ENCODE measurements around the gene FOXE3. TPM values are rescaled to one million over a fixed set of nuclear protein-coding genes. Genes with fewer than 3 reads are reported as not detected.

FOXE3 gene
- total RNA-seq, 1 experiment from 2014 or later: not detected

- TF ChIP-seq IRF2 (CRISPR knock-in tag; IDR thresholded peaks at IDR 0.05; ENCODE audit: borderline replicate concordance, low read depth) (no peak), HMGXB4 (CRISPR knock-in tag; IDR thresholded peaks at IDR 0.05) (no peak), NFYB (CRISPR knock-in tag; conservative IDR thresholded peaks at IDR 0.05; ENCODE audit: low read depth) (no peak), EMX1 (CRISPR knock-in tag; IDR thresholded peaks at IDR 0.05) (no peak), ETV6 (CRISPR knock-in tag; IDR thresholded peaks at IDR 0.05) (no peak), ZNF232 (CRISPR knock-in tag; IDR thresholded peaks at IDR 0.05) (no peak), CBFB (CRISPR knock-in tag; IDR thresholded peaks at IDR 0.05; ENCODE audit: low read depth) (no peak), ATF3 (CRISPR knock-in tag; conservative IDR thresholded peaks at IDR 0.05) (no peak), ZNF263 (CRISPR knock-in tag; IDR thresholded peaks at IDR 0.05; ENCODE audit: low read depth) (no peak), NR1H2 (CRISPR knock-in tag; IDR thresholded peaks at IDR 0.05) (no peak), RELA (CRISPR knock-in tag; IDR thresholded peaks at IDR 0.05; ENCODE audit: borderline replicate concordance) (no peak), JUN (CRISPR knock-in tag; IDR thresholded peaks at IDR 0.05) (no peak), MYBL2 (CRISPR knock-in tag; IDR thresholded peaks at IDR 0.05) (no peak)
- TF ChIP-seq, protein P1, sequence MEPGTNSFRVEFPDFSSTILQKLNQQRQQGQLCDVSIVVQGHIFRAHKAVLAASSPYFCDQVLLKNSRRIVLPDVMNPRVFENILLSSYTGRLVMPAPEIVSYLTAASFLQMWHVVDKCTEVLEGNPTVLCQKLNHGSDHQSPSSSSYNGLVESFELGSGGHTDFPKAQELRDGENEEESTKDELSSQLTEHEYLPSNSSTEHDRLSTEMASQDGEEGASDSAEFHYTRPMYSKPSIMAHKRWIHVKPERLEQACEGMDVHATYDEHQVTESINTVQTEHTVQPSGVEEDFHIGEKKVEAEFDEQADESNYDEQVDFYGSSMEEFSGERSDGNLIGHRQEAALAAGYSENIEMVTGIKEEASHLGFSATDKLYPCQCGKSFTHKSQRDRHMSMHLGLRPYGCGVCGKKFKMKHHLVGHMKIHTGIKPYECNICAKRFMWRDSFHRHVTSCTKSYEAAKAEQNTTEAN (CRISPR knock-in tag; IDR thresholded peaks at IDR 0.05): no peak
- TF ChIP-seq, protein P2, sequence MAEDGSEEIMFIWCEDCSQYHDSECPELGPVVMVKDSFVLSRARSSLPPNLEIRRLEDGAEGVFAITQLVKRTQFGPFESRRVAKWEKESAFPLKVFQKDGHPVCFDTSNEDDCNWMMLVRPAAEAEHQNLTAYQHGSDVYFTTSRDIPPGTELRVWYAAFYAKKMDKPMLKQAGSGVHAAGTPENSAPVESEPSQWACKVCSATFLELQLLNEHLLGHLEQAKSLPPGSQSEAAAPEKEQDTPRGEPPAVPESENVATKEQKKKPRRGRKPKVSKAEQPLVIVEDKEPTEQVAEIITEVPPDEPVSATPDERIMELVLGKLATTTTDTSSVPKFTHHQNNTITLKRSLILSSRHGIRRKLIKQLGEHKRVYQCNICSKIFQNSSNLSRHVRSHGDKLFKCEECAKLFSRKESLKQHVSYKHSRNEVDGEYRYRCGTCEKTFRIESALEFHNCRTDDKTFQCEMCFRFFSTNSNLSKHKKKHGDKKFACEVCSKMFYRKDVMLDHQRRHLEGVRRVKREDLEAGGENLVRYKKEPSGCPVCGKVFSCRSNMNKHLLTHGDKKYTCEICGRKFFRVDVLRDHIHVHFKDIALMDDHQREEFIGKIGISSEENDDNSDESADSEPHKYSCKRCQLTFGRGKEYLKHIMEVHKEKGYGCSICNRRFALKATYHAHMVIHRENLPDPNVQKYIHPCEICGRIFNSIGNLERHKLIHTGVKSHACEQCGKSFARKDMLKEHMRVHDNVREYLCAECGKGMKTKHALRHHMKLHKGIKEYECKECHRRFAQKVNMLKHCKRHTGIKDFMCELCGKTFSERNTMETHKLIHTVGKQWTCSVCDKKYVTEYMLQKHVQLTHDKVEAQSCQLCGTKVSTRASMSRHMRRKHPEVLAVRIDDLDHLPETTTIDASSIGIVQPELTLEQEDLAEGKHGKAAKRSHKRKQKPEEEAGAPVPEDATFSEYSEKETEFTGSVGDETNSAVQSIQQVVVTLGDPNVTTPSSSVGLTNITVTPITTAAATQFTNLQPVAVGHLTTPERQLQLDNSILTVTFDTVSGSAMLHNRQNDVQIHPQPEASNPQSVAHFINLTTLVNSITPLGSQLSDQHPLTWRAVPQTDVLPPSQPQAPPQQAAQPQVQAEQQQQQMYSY (CRISPR knock-in tag; IDR thresholded peaks at IDR 0.05): no peak
- TF ChIP-seq, protein P3, sequence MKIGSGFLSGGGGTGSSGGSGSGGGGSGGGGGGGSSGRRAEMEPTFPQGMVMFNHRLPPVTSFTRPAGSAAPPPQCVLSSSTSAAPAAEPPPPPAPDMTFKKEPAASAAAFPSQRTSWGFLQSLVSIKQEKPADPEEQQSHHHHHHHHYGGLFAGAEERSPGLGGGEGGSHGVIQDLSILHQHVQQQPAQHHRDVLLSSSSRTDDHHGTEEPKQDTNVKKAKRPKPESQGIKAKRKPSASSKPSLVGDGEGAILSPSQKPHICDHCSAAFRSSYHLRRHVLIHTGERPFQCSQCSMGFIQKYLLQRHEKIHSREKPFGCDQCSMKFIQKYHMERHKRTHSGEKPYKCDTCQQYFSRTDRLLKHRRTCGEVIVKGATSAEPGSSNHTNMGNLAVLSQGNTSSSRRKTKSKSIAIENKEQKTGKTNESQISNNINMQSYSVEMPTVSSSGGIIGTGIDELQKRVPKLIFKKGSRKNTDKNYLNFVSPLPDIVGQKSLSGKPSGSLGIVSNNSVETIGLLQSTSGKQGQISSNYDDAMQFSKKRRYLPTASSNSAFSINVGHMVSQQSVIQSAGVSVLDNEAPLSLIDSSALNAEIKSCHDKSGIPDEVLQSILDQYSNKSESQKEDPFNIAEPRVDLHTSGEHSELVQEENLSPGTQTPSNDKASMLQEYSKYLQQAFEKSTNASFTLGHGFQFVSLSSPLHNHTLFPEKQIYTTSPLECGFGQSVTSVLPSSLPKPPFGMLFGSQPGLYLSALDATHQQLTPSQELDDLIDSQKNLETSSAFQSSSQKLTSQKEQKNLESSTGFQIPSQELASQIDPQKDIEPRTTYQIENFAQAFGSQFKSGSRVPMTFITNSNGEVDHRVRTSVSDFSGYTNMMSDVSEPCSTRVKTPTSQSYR (CRISPR knock-in tag; IDR thresholded peaks at IDR 0.05): no peak
- TF ChIP-seq, protein P4, sequence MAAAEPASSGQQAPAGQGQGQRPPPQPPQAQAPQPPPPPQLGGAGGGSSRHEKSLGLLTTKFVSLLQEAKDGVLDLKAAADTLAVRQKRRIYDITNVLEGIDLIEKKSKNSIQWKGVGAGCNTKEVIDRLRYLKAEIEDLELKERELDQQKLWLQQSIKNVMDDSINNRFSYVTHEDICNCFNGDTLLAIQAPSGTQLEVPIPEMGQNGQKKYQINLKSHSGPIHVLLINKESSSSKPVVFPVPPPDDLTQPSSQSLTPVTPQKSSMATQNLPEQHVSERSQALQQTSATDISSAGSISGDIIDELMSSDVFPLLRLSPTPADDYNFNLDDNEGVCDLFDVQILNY (CRISPR knock-in tag; IDR thresholded peaks at IDR 0.05): no peak
- ChIA-PET POLR2A (no interaction called here), CTCF (interaction anchor here (3.5 kb wide), 1 partner anchor 22 kb away, joined by 10 read pairs; no protein-coding TSS in a partner anchor)
- Mint-ChIP-seq H3K4me3 (no peak overlapping the region), H3K4me1 (no peaks in the 10 kb centered on the region), H3K27me3 (ENCODE audit: low read depth) (peaks cover 52% of the 10 kb centered on the region), H3K27ac (no peak overlapping the region), H3K36me3 (no peaks in the 10 kb centered on the region), H3K9me3 (no peaks in the 10 kb centered on the region)
- ATAC-seq: no peak
- DNase-seq (ENCODE audit: low spot score): no peak
These were observed 6.0 kb upstream of the FOXE3 start for GRCh38 chr1:47410068-47410455.
